Peyer's patch (tissue), 4 donors: ENCODE results near the gene TRPC4. TPM values are rescaled to one million over a fixed set of nuclear protein-coding genes. Genes with fewer than 3 reads are reported as not detected.

ENCODE experiments used
- DNase-seq, 3 donors: peaks; one replicate each; pipeline ENCODE4 v3.0.0-alpha.2; 2017 to 2019
- H3K27ac ChIP-seq, 4 donors: fragments of 200-600 bp; sonication (generic); one replicate each; pipeline ENCODE4 v1.5.1; 2016 to 2019
- H3K27me3 ChIP-seq, 2 donors: fragments of 200-600 bp; sonication (generic); one replicate each; pipeline ENCODE4 v1.5.1; 2019
- H3K36me3 ChIP-seq, 3 donors: fragments of 200-600 bp; sonication (generic); one replicate each; pipeline ENCODE4 v1.5.1; 2016 to 2019
- H3K4me1 ChIP-seq, 4 donors: fragments of 200-600 bp; sonication (generic); one replicate each; pipeline ENCODE4 v1.5.1; 2016 to 2019
- H3K4me3 ChIP-seq, 4 donors: fragments of 200-600 bp; sonication (generic); 1 replicate in 3 of 4; 2 replicates in 1 of 4; pipeline ENCODE4 v1.5.1; 2016 to 2019; ENCODE audit warnings: mild to moderate bottlenecking in 1 of 4
- H3K9me3 ChIP-seq, 4 donors: fragments of 200-600 bp; sonication (generic); one replicate each; pipeline ENCODE4 v1.5.1; 2016 to 2019; ENCODE audit warnings: mild to moderate bottlenecking in 1 of 4
- CTCF ChIP-seq, 6 experiments: fragments of 450-650 bp in 4 of 6; fragments of 200-600 bp in 2 of 6; sonication (generic) in 1 of 6; IDR thresholded peaks; one replicate each; pipeline ENCODE4 v1.5.1; 2017 to 2019; ENCODE audit warnings: antibody characterized with exemption in 6 of 6, mild to moderate bottlenecking in 3 of 6, moderate library complexity in 1 of 6
- POLR2A ChIP-seq, 2 donors: fragments of 450-650 bp; IDR thresholded peaks; one replicate each; pipeline ENCODE4 v1.5.1; 2017; ENCODE audit warnings: antibody characterized with exemption in 2 of 2, mild to moderate bottlenecking in 2 of 2, moderate library complexity in 2 of 2
- total RNA-seq, 4 donors: library from RNA; depleted of rRNA; stranded (reverse); fragments of >200 nt; gene quantifications; one replicate each; pipeline ENCODE4 v1.1.0, GENCODE V29; 2016

Gene TRPC4
- total RNA-seq, 4 donors from 2014 or later, result 1.2 TPM; not detected in 3

- H3K27me3 ChIP-seq, result no peaks in the 10 kb centered on the region
- no peak for DNase-seq
- no peaks in the 10 kb centered on the region for H3K9me3 ChIP-seq
- H3K4me3 ChIP-seq, result no peak overlapping the region
- H3K4me1 ChIP-seq, result no peaks in the 10 kb centered on the region
- no peak overlapping the region for H3K27ac ChIP-seq
- no peaks in the 10 kb centered on the region for H3K36me3 ChIP-seq
- TF ChIP-seq POLR2A (IDR thresholded peaks at IDR 0.05) (no peak), CTCF (IDR thresholded peaks at IDR 0.05) (no peak)
Observed at GRCh38 chr13:37686501-37686900, 183.1 kb downstream of the TRPC4 start.

- Histone ChIP-seq H3K27me3 (no peaks in the 10 kb centered on the region), H3K4me1 (no peaks in the 10 kb centered on the region), H3K27ac (no peak overlapping the region), H3K4me3 (no peak overlapping the region), H3K36me3 (no peaks in the 10 kb centered on the region), H3K9me3 (no peaks in the 10 kb centered on the region)
- TF ChIP-seq POLR2A (IDR thresholded peaks at IDR 0.05) (no peak), CTCF (IDR thresholded peaks at IDR 0.05) (no peak)
- no peak for DNase-seq
Observed at GRCh38 chr13:37685206-37685605, 184.4 kb downstream of the TRPC4 start.

- Histone ChIP-seq H3K36me3 (no peaks in the 10 kb centered on the region), H3K9me3 (no peaks in the 10 kb centered on the region), H3K27ac (no peak overlapping the region), H3K4me3 (no peak overlapping the region), H3K4me1 (no peaks in the 10 kb centered on the region), H3K27me3 (no peaks in the 10 kb centered on the region)
- no peak for DNase-seq
- TF ChIP-seq CTCF (IDR thresholded peaks at IDR 0.05), result no peak
- no peak for TF ChIP-seq POLR2A (IDR thresholded peaks at IDR 0.05)
Observed at GRCh38 chr13:37682496-37682895, 187.1 kb downstream of the TRPC4 start.

GRCh38 chr13:37681281-37682032, 188.1 kb downstream of the TRPC4 start:
- Histone ChIP-seq H3K36me3 (no peaks in the 10 kb centered on the region), H3K27ac (peak overlapping the region in 2 of 4 donors; percentile 33 to 35), H3K27me3 (no peaks in the 10 kb centered on the region), H3K9me3 (no peaks in the 10 kb centered on the region), H3K4me3 (no peak overlapping the region), H3K4me1 (no peaks in the 10 kb centered on the region)
- no peak for DNase-seq
- TF ChIP-seq CTCF (IDR thresholded peaks at IDR 0.05), result no peak
- no peak for TF ChIP-seq POLR2A (IDR thresholded peaks at IDR 0.05)

GRCh38 chr13:37680137-37680536, 189.4 kb downstream of the TRPC4 start:
- Histone ChIP-seq H3K9me3 (no peaks in the 10 kb centered on the region), H3K27ac (no peak overlapping the region), H3K4me3 (no peak overlapping the region), H3K27me3 (no peaks in the 10 kb centered on the region), H3K36me3 (no peaks in the 10 kb centered on the region), H3K4me1 (no peaks in the 10 kb centered on the region)
- no peak for TF ChIP-seq POLR2A (IDR thresholded peaks at IDR 0.05)
- no peak for TF ChIP-seq CTCF (IDR thresholded peaks at IDR 0.05)
- DNase-seq, result no peak
